Activated CD8-positive, alpha-beta memory T cell treated with anti-CD3 and anti-CD28 coated beads, Interleukin-2, amount 50 U/mL, for 24 hours (primary cell): ENCODE data around the gene GNG7.
"Not testable (repeated sequence)": the region's sequence is repeated elsewhere in the genome, so short reads cannot be mapped to it uniquely, and the experiment has no call there.

Experiments
- DNase-seq: peaks from one replicate; pipeline ENCODE4 v3.0.0-alpha.2; 2020; ENCODE audit errors: extremely low read depth

The GNG7 gene

DNA sequence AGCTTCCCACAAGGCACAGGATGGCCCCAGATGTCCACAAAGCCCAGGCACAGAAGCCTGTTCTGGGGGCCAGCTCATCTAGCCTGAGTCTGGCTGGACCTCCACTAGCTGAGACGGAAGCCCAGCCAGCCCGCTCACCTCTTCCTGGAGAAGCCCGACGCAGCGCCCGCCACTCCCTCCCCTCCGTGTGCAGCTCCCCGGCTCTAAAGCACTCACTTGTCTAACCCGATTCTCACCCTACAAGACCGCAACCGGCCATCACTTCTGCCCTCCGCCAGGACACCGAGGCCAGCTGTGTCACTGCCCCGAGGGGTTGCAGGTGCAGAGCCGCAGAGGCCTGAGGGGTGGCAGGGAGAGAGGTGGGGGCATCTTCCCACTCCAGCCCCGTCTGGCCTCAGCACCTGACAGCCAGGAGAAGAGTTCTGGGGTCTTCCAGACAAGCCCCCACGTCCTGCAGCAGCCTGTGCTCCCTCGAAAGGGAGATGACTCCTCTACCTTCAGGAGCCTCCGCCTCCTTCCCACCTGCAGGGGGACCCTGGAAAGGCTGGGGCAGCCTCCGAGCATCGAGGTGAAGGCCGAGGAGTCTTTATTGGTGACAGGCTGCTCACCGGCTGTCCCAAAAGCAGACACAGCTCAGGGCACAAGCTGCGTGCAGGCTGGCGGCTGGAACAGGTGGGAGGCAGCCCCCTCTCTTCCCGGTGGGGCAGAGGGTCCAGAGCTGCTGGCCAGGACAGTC lies 24.6 kb upstream of the GNG7 start:
- no peak for DNase-seq

DNA sequence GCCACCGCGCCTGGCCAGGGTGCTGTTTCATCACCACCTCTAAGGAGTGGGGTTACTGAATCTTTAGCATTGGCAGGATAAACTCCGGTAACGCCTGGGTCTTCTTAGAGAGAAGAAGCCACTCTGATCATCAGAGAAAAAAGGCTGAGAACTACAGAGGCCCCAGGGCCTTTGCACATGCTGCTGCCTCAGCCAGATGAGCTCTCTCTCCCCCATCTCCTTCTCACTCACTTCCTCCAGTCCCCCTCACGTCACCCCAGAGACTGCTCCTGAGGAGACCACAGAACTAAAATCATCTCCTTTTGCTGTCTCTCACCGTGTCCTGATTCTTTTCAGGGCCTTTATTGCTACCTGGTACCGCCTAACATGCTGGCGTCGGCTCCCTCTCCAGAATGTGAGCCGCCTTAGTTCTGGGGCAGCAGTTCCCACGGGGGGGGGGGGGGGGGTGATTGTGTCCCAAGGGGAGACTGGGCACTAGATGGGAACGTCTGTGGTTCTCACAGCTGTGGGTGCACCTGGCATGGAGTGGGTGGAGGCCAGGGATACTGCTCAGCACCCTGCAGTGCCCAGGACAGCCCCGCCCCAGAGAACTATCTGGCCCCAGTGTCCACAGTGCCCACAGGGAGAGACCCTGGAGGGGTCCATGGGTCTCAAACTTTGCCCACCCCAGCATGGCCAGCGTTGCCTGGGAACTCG lies 23.8 kb upstream of the GNG7 start:
- no peak for DNase-seq

DNA sequence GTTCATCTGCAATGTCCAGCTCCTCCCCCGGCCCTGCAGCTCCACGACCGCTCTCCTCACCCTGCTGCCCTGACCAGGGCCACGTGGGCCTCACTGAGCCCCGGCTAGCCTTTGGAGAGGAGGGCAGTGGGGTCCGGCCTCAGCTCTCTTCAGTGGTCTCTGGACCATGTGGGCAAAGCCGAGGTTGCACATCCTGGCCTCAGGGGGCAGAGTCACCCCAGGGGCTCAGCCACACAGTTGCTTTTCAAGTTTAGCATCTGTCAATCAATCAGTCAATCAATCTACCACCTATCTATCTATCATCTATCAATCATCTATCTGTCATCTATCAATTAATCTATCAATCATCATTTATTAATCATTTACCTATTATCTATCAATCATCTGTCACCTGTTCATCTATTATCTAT lies 21.7 kb upstream of the GNG7 start:
- DNase-seq, result no peak

DNA sequence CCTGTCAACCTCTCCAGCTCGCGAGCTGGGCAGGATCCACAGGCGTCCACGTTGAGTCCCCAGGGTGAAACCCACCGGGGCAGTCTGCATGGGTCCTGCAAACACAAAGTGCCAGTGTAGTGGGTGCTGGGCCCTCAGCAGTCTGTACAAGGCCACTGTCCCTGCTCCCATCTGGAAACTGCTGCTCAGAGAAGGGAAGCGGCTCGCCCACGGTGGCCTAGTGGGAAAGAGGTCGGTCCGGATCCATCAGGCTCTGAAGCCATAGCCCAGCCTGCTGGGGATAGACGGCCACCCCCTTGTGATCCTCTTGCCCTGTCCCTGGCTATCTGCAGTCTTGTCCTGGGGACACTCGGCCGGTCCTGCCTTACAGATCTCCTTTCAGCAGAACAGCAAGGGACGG lies 21.3 kb upstream of the GNG7 start:
- no peak for DNase-seq

DNA sequence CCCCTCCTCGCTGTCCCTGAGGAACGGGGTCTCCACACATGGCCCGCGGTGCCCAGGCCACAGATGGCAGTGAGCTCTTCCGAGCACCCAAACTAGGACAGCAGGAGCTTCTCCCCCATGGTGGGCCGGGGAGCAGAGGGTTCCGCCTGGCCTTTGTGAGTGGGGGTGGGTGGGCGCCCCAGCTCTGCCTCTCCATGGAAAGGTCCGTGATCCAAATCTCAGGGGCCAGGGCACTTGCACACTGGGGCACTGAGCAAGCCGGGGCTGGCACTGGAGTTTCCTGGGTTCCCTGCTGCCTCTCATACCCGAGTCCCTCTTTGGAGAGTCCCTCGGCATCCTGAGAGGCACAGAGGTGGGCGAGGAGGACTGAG lies 20.8 kb upstream of the GNG7 start:
- DNase-seq, result no peak

DNA sequence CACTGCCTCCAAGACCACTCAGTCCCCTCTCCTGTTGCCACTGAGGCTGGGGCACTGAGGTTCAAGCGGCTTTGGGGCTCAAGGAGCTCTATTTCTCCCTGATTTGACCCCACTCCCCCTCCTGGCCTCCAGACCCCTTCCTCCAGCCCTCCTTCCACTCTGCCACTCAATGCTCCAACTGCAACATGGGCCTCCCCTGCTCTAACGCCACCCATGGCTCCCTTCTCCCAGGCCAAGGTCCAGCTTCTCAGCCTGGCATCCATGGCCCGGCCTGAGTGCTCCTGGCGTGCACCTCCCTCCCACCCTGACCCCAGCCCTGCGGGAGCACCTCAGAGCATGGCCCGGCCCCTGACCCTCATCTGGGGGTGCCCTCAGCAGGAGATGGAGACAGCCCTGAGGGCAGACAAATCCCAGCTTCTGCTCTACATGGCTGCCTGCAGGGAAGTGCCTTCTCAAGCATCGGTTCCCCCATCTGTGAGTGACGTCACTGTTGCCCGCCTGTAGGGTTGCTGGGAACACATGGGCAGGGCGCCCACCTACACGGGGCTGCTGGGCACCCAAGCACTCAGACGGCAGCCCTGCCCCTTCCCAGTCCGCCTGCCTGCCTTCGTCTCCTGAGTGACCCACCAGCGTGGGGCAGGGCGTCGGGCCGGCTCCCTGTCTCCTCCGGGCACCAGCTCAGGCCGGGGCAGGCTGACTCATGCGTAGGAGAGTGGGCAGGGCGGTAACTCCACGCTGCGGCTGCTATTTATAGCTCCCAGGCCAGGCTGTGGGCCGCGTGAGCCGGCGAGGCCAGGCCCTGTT lies 20.2 kb upstream of the GNG7 start:
- no peak for DNase-seq

DNA sequence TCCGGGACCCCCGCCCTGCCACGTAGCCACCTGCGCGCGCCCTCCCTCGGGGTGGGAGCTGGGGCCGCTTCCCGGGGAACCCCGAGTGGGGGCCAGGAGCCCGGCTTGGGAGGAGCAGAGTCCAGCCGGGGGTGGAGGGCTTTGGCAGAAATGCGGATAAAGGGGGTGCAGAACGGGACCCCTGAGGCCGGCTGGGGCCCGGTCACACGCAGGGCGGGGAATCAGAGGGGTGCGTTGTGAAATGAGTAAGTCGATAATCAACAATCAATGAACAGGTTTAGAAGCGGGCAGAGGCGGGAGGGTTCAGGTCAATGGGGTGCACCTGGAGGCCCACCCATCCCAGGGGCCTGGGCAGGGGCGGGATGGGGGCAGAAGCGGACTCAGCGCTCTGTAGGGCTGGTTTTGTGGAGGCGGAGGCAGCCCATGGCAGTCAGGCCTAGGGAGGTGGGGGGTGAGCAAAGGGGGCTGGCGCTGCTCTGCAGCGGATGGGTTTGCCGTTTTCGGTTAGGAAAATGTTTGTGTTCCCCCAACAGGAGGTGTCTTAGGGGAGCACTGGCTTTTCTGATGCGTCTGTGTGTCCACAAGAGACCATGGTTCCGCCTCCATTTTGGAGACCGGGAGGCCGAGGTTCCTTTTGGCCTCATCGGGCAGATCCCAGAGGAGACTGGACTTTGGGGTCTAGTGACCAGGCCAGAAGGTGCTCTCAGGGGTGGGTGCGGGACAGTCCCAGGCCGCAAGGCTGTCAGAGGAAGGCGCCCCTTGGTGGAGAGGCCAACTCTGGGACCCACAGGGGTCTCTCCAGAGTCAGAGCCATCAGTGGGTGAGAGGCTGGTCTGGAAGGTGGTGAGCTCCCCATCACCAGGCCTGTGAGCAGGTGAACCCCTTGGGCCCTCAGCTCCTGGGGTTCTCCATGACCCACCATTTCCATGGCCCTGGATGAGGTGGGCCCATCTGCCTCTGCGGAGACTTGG lies 19.4 kb upstream of the GNG7 start:
- no peak for DNase-seq

DNA sequence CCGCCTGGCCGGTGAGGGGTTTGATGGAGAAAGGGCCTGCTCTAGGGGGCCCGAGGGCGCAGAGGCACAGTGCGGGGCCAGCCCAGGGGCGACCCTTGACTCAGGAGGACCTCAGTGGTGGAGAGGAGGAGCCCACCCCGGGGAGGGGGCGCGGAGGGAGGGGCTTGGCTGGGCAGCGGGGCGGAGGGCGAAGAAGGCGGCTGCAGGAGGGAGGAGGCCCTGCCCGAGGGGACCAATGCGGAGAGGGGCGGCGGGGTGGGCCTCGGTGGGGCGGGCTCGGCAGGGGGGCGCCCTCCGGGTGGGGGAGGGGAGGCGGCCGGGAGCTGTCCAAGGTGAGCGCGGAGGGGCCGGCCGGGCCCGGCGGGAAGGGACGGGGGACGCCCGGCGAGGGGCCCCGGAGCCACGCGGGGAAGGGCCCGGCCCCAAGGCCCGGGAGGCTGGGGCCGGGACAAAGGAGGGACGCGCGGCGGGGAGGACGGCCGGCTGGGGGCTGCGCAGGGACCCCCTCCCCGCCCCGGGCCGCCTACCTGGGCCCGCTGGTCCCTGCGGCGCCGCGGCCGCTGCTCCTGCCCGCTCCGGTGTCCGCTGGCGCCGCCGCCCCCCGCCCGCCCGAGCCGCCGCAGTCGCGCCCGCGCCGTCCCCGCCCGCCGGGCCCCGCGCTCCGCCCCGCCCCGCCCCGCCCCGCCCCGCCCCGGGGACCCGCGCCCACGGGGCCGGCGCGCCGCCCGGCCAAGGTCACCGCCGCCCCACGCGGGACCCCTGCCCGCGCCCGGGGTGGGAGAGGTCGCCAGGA lies 18.5 kb upstream of the GNG7 start, which contains the start of gene DIRAS1:
TSS of gene DIRAS1 (minus strand) at position 596 of the 793 bp plus-strand sequence. CDS start 3,566 bp downstream, outside the sequence.
- no peak for DNase-seq

DNA sequence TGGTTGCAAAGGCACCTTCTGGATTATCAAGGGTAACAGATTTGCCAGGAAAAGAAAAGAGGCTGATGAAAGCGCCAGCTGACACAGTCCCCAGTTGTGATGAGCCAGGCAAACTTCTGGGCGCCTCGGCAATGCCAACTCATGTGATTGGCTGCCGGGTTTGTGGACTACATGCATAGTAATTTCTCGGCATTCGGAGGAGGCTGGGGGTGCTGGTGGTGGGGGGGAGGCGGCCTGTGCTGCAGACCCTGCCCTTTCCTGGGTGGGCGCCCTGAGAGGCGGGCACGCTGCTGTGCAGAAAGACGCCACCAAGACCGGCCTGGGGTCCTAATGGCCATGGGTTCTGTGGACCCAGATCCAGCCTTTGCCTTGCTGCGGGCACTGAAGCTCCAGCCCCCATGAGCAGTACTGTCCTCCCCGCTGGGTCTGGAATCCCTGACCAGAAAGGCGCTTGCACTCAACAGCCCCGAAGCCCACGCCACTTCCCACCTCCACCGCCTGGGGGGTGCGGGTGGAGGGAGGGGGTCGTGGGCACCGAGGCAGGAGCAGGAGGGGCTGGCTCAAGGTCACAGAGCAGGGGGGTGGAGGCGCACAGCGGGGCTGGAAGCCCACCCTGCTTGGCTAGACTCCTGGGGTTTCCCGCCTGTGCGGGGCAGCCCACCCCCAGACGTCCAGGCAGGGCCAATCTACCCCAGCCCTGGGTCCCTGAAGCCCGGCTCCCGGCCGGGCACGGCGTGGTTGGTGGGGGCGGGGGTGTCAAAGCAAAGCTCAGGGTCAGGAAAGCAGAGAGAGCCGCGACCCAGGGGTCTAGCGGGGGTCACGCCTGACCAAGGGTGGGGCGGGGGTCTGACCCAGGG lies 17.7 kb upstream of the GNG7 start:
- DNase-seq, result no peak

DNA sequence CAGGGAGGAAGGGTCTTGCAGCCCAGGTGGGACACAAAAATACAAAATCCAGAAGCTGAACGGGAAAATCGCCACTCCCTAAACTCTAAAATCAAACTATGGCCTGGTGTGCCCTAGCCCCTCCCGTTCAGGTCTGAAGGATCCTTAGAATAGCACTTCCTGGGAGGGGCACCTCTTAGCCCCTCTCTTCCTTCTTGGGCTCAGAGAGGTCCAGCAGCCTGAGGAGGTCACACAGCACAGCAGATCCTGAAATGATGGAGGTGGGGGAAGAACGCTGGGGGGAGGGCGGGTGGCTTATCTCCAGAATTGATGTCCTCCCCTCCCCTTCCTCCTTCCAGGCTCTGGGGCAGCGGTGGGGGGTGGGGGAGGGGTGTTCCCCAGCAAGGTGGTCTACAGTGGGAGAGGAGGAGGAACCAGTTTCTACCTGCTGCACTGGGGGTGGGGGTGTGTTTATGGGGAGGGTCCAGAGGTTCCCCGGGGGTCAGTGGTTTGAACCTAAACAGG lies 16.8 kb upstream of the GNG7 start:
- no peak for DNase-seq

DNA sequence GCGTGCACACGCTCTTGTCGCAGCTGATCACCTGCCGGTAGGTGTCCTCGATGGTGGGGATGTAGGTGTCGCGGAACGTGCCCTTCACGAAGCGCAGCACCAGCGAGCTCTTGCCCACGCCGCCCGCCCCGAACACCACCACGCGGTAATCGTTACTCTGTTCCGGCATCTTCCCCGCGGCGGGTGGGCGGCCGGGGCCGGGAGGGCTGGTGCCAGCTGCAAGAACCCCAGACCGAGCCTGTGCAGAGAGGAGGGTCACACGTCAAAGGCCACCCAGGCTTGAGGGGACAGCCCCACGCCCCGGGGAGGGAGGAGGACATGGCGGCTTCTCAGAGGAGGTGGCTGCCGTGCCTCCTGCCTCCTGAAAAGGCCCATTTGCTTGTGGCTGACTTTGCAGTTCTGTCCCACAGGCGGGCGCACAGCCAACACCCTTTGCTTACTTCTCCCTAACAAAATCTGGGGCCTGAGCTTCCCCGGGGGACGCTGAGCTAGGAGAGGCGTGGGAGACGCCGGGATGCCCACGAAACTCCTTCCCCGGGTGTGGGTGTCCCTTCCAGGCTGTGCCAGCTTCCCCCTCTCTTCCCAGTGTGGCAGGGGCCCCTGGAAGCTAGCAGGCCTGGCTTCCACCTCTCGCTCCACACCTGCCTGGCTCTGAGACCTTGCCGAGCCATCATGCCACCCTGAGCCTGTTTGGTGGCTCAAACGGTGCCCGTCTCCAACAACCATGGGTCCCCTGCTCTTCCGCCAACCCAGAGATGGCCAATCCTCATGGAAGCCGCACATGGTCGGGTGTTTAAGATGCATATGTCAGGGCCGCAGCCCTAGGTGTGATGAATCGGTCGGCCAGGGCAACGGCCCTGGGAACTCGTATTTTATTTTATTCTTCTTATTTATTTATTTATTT lies 15.4 kb upstream of the GNG7 start:
- no peak for DNase-seq

DNA sequence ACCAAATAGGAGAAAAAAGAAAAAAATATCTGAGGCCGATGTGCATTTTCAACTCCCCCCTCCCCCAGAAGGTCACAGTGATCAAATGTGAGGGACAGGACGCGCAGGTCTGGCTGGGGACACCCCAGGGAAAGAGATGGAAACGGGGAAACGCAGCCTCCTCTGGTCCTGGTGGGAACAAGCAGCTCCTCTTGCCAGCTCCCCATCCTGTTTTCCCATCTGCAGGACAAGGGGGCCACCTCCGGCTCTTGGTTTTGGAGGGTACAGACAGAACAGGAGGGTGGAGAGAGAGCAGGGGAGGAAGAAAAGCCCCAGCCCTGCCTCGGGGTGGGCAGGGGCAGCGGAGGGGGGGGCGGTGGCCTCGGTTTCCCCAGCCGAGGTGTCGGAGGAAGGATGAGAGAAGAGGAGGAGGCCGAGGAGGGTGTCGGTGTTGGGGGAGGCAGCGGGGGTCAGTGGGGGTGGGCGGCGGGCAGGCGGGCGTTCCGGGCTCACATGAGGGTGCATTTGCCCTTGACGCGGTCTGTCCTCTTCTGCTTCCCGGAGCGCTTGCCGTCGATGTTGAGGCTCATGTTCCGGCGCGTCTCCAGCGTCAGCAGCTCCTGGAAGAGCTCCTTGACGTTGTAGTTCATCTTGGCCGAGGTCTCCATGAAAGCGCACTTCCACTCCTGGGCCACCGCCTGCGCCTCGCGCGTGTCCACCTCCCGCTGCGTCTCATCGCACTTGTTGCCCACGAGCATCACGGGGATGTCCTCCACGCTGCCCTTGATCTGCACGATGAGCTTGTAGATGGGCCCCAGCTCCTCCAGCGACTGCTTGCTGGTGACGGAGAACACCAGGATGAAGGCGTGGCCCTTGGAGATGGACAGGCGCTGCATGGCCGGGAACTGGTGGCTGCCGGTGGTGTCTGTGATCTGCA lies 14.5 kb upstream of the GNG7 start:
- DNase-seq, result no peak

DNA sequence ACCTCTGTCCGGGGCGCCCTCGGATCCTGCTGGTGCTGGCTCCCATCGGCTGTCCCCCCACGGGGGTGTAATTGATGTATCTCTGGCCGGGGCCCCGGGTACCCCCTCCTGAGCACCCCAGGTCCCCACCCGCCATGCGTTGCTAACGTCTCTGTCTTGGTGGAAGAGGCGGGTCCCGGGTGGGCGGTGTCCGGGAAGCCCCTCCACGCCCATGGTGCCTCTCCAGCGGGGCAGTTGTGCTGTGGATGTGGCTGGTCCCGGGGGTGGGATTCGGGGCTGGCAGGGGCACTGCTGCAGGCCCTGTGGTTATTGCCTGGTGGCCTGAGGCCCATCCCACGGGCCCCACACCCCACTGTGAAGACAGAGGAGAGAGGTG lies 13.8 kb upstream of the GNG7 start:
- DNase-seq, result no peak

DNA sequence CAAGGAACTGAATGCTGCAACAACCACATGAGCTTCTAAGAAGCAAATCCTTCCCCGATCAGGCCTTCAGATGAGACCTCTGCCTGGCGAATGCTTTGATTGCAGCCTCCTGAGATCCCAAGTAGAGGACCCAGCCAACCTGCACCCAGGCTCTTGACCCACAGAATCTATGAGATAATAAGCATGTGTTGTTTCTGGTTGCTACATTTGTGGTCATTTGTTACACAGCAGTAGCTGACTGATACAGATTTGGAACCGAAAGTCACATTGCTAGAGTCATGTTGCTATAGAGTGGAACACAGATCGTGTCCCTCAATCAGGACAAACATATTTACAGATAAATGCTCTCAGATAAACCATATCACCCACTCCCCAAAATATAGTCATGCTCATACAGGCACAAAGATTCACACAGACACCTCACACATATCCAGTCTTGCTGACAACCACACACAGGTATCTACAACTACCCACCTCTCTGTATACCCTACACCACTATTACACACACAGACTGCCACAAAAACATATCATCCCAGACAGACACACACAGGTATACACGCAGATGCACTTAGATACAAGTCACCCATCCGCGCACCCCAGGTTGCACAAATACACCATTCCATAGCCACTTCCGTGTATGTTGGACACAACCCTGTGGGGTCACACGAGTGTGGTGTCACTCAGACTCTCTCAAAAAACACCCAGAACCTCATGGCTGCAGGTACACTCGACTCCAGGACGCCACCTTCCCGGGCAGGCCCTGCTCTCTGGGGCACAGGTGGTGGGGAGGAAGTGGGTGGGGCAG lies 13.2 kb upstream of the GNG7 start:
- DNase-seq, result no peak

DNA sequence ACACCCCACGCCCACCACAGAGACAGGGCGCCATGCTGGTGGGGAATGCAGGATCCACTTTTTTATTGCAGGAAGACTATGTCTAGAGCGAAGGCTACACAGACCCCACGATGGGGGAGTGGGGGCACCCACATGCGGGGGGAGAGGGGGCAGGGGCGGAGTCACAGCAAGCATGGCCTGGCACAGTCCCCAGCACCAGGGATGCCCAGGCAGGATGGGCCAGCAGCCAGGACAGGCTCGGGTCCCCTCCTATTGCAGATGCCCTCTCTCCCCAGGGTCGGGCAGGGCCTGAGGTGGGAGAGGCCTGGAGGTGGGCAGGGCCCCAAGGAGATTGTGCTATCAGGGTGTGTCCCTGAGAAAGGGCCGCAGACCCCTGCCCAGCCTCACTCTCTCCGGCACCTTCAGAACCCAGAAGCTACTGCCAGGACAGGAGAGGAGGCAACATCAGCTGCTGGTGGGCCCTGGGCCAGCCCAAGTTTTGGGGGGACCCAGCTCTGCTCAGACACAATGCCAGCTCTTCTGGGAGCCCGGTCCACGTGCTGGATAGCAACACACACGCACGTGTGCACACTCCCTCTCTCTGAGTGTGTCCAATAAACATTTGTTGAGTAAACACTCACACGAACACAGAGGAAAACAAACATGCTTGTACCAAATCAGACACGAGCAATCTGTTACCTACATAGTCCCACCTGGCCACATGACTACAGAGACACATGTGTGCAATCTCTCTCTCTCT lies 12.2 kb upstream of the GNG7 start:
- DNase-seq, result no peak

DNA sequence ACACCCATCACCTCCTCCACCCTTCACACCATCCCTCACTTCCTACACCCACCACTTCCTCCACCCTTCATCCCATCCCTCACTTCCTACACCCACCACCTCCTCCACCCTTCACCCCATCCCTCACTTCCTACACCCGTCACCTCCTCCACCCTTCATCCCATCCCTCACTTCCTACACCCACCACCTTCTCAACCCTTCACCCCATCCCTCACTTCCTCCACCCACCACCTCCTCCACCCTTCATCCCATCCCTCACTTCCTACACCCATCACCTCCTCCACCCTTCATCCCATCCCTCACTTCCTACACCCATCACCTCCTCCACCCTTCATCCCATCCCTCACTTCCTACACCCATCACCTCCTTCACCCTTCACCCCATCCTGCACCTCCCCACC lies 11.6 kb upstream of the GNG7 start:
- not testable (repeated sequence) for DNase-seq
